ENCODE data around the gene RGS14.

The RGS14 gene

GRCh38 chr5:177372034-177372896, 14.5 kb downstream of the RGS14 start:
- no peak overlapping the region for H3K27ac ChIP-seq (ENCODE audit: low read depth, low read length)
- H3K4me3 ChIP-seq (ENCODE audit: low read length) = no peak overlapping the region
- H3K4me1 ChIP-seq (ENCODE audit: control insufficient read depth, low read length) = peaks cover 29% of the 10 kb centered on the region
- no peaks in the 10 kb centered on the region for H3K9me2 ChIP-seq (replicated peaks; ENCODE audit: control insufficient read depth, low read length)
- no peaks in the 10 kb centered on the region for H3K79me2 ChIP-seq (ENCODE audit: control insufficient read depth, low read length)
- 0 out of 2 replicates have a peak, but pooled peaks cover 2% of the 10 kb centered on the region for H4K20me1 ChIP-seq (ENCODE audit: control insufficient read depth, insufficient read depth, low read depth, low read length)
- H3K36me3 ChIP-seq (ENCODE audit: control insufficient read depth, low read length) = peaks cover 30% of the 10 kb centered on the region
- H3F3A ChIP-seq (ENCODE audit: control insufficient read depth, insufficient read depth) = no peaks in the 10 kb centered on the region
- H3K4me2 ChIP-seq (ENCODE audit: low read length) = no peak overlapping the region
- TF ChIP-seq CTCF (IDR thresholded peaks at IDR 0.05; ENCODE audit: low read depth, low read length, poor library complexity, severe bottlenecking) (no peak), EZH2phosphoT487 (IDR thresholded peaks at IDR 0.05; ENCODE audit: borderline replicate concordance, low read length) (no peak)
- no peaks in the 10 kb centered on the region for H3K27me3 ChIP-seq (ENCODE audit: control insufficient read depth, low read length)
- no peaks in the 10 kb centered on the region for H3K9me3 ChIP-seq (ENCODE audit: control insufficient read depth, insufficient read depth, low read length)

GRCh38 chr5:177372910-177373309, 15.2 kb downstream of the RGS14 start:
- no peak for TF ChIP-seq EZH2phosphoT487 (IDR thresholded peaks at IDR 0.05; ENCODE audit: borderline replicate concordance, low read length)
- TF ChIP-seq CTCF (IDR thresholded peaks at IDR 0.05; ENCODE audit: low read depth, low read length, poor library complexity, severe bottlenecking) = no peak
- Histone ChIP-seq H3K36me3 (ENCODE audit: control insufficient read depth, low read length) (peaks cover 29% of the 10 kb centered on the region), H3K9me3 (ENCODE audit: control insufficient read depth, insufficient read depth, low read length) (no peaks in the 10 kb centered on the region), H3K9me2 (replicated peaks; ENCODE audit: control insufficient read depth, low read length) (no peaks in the 10 kb centered on the region), H3K4me2 (ENCODE audit: low read length) (no peak overlapping the region), H3K4me3 (ENCODE audit: low read length) (no peak overlapping the region), H4K20me1 (ENCODE audit: control insufficient read depth, insufficient read depth, low read depth, low read length) (0 out of 2 replicates have a peak, but pooled peaks cover 2% of the 10 kb centered on the region), H3K4me1 (ENCODE audit: control insufficient read depth, low read length) (peaks cover 29% of the 10 kb centered on the region), H3K27ac (ENCODE audit: low read depth, low read length) (no peak overlapping the region), H3K27me3 (ENCODE audit: control insufficient read depth, low read length) (no peaks in the 10 kb centered on the region), H3F3A (ENCODE audit: control insufficient read depth, insufficient read depth) (no peaks in the 10 kb centered on the region), H3K79me2 (ENCODE audit: control insufficient read depth, low read length) (no peaks in the 10 kb centered on the region)

- Histone ChIP-seq H3K79me2 (ENCODE audit: control insufficient read depth, low read length) (no peaks in the 10 kb centered on the region), H3K27me3 (ENCODE audit: control insufficient read depth, low read length) (no peaks in the 10 kb centered on the region), H3F3A (ENCODE audit: control insufficient read depth, insufficient read depth) (no peaks in the 10 kb centered on the region), H4K20me1 (ENCODE audit: control insufficient read depth, insufficient read depth, low read depth, low read length) (no peaks in the 10 kb centered on the region), H3K4me2 (ENCODE audit: low read length) (no peak overlapping the region), H3K9me2 (replicated peaks; ENCODE audit: control insufficient read depth, low read length) (no peaks in the 10 kb centered on the region), H3K36me3 (ENCODE audit: control insufficient read depth, low read length) (peaks cover 20% of the 10 kb centered on the region), H3K9me3 (ENCODE audit: control insufficient read depth, insufficient read depth, low read length) (no peaks in the 10 kb centered on the region), H3K27ac (ENCODE audit: low read depth, low read length) (no peak overlapping the region), H3K4me1 (ENCODE audit: control insufficient read depth, low read length) (peaks cover 29% of the 10 kb centered on the region), H3K4me3 (ENCODE audit: low read length) (no peak overlapping the region)
- TF ChIP-seq EZH2phosphoT487 (IDR thresholded peaks at IDR 0.05; ENCODE audit: borderline replicate concordance, low read length) = no peak
- no peak for TF ChIP-seq CTCF (IDR thresholded peaks at IDR 0.05; ENCODE audit: low read depth, low read length, poor library complexity, severe bottlenecking)
Measured at GRCh38 chr5:177373806-177374205, 16.1 kb downstream of the RGS14 start.

Data from DOHH2 (cell line).